GM12878 (cell line): Measurements from ENCODE around the gene TRIM41. TPM values are rescaled to one million over a fixed set of nuclear protein-coding genes. Genes with fewer than 3 reads are reported as not detected.

Source experiments
- ATAC-seq: fragments of 200-7000 bp; cut with Tn5 transposase; 3 replicates; pipeline ENCODE4 v1.9.1; 2020; ENCODE audit warnings: mild to moderate bottlenecking, moderate library complexity
- BruUV-seq: library from RNA; stranded (reverse); fragments of 400-500 nt; replicated peaks from 2 replicates; lab custom pipeline; 2021; lab: Mats Ljungman, UMichigan
- CTCF ChIA-PET: fragments of 300-600 bp; sonication (Branson Sonifier 250); formaldehyde crosslinking; extraction: SDS; loops from one replicate; lab custom pipeline; 2021; ENCODE audit warnings: inconsistent platforms; lab: Yijun Ruan, JAX
- POLR2A ChIA-PET: fragments of 350-600 bp; formaldehyde crosslinking; extraction: SDS; loops from one replicate; lab custom pipeline; 2021; ENCODE audit warnings: inconsistent platforms; lab: Charles Lee
- RAD21 ChIA-PET: fragments of 300-600 bp; sonication (Branson Sonifier 250); formaldehyde crosslinking; loops from one replicate; lab custom pipeline; 2023; ENCODE audit warnings: antibody characterized with exemption; ENCODE audit not compliant: unreplicated experiment; lab: Charles Lee
- SMC1A ChIA-PET: fragments of 300-600 bp; sonication (Branson Sonifier 250); formaldehyde crosslinking; loops from one replicate; lab custom pipeline; 2023; ENCODE audit not compliant: unreplicated experiment, uncharacterized antibody; lab: Charles Lee
- DNase-seq: peaks from one replicate; pipeline ENCODE4 v3.0.0-alpha.2; 2011; ENCODE audit warnings: low read depth, low spot score
- FAIRE-seq: peaks from 3 replicates; lab custom pipeline; 2011; peaks lifted over from hg19 to GRCh38; lab: Jason Lieb, UNC
- H2AFZ ChIP-seq: 2 replicates; pipeline ENCODE4 v1.6.0; 2011; ENCODE audit warnings: low read depth, low read length, control low read depth; ENCODE audit not compliant: control insufficient read depth
- H3K27ac ChIP-seq: 2 replicates; pipeline ENCODE4 v1.5.1; 2011; ENCODE audit warnings: control low read depth; ENCODE audit not compliant: control insufficient read depth, insufficient read depth
- H3K27me3 ChIP-seq, 2 experiments: replicated peaks in 1 of 2; 2 replicates each; pipeline versions ENCODE4 v1.6.0 to v1.6.1; 2011; ENCODE audit warnings: low read length in 1 of 2; ENCODE audit not compliant: control insufficient read depth in 2 of 2, insufficient read depth in 2 of 2
- H3K36me3 ChIP-seq, 2 experiments: 2 replicates each; pipeline ENCODE4 v1.5.1; 2011; ENCODE audit warnings: low read length in 1 of 2; ENCODE audit not compliant: control insufficient read depth in 2 of 2, insufficient read depth in 2 of 2
- H3K4me1 ChIP-seq: 2 replicates; pipeline ENCODE4 v1.6.1; 2011; ENCODE audit warnings: mild to moderate bottlenecking, low read length, moderate library complexity, mixed read lengths; ENCODE audit not compliant: control insufficient read depth, insufficient read depth
- H3K4me2 ChIP-seq: 2 replicates; pipeline ENCODE4 v1.6.0; 2011; ENCODE audit warnings: control low read depth; ENCODE audit not compliant: control insufficient read depth, insufficient read depth
- H3K4me3 ChIP-seq: fragments of 200-600 bp; sonication (generic); 2 replicates; pipeline ENCODE4 v1.5.1; 2016
- H3K79me2 ChIP-seq: 2 replicates; pipeline ENCODE4 v1.6.0; 2011; ENCODE audit warnings: low read length; ENCODE audit not compliant: control insufficient read depth, insufficient read depth
- H3K9ac ChIP-seq: 2 replicates; pipeline ENCODE4 v1.8.0; 2011; ENCODE audit warnings: low read length, control low read depth, mixed read lengths; ENCODE audit not compliant: control insufficient read depth, insufficient read depth
- H3K9me3 ChIP-seq: replicated peaks from 3 replicates; pipeline ENCODE4 v1.5.1; 2011; ENCODE audit warnings: mild to moderate bottlenecking, low read length; ENCODE audit not compliant: control insufficient read depth, insufficient read depth
- H4K20me1 ChIP-seq: 2 replicates; pipeline ENCODE4 v1.6.0; 2011; ENCODE audit not compliant: control insufficient read depth, insufficient read depth
- ATF7 ChIP-seq: fragments of 450-650 bp; IDR thresholded peaks from 2 replicates; pipeline ENCODE4 v1.6.1; 2016; ENCODE audit warnings: low read depth, mild to moderate bottlenecking
- CHD1 ChIP-seq: IDR thresholded peaks from 2 replicates; pipeline ENCODE4 v1.6.1; 2012; ENCODE audit warnings: low read depth, low read length, improper control_type of control experiment
- CREM ChIP-seq: IDR thresholded peaks from 2 replicates; pipeline ENCODE4 v1.6.1; 2014; ENCODE audit warnings: antibody characterized with exemption, low read depth
- CUX1 ChIP-seq: IDR thresholded peaks from 2 replicates; pipeline ENCODE4 v1.6.1; 2012; ENCODE audit warnings: improper control_type of control experiment, low read depth, low read length; ENCODE audit not compliant: insufficient replicate concordance
- ETV6 ChIP-seq, 2 experiments: fragments of 450-650 bp in 1 of 2; IDR thresholded peaks in 1 of 2; conservative IDR thresholded peaks in 1 of 2; 2 replicates each; pipeline ENCODE4 v1.6.1; 2014; ENCODE audit warnings: antibody characterized with exemption in 1 of 2, borderline replicate concordance in 1 of 2, low read depth in 1 of 2, mild to moderate bottlenecking in 1 of 2, moderate library complexity in 1 of 2
- EZH2 ChIP-seq: IDR thresholded peaks from 2 replicates; pipeline ENCODE4 v1.6.1; 2012; ENCODE audit warnings: low read depth, mild to moderate bottlenecking, control low read depth, inconsistent platforms, low read length, borderline replicate concordance; ENCODE audit not compliant: control insufficient read depth
- FOXM1 ChIP-seq: IDR thresholded peaks from 2 replicates; pipeline ENCODE4 v1.6.1; 2012; ENCODE audit warnings: low read depth, mild to moderate bottlenecking, inconsistent platforms, low read length, moderate library complexity
- IKZF1 ChIP-seq: fragments of 450-650 bp; conservative IDR thresholded peaks from 2 replicates; pipeline ENCODE4 v1.6.1; 2017; ENCODE audit warnings: antibody characterized with exemption, mild to moderate bottlenecking
- IRF3 ChIP-seq: fragments of 450-650 bp; IDR thresholded peaks from 2 replicates; pipeline ENCODE4 v1.6.1; 2014; ENCODE audit warnings: mild to moderate bottlenecking
- IRF4 ChIP-seq: IDR thresholded peaks from 2 replicates; pipeline ENCODE4 v1.6.1; 2011; ENCODE audit warnings: low read depth, low read length
- MEF2B ChIP-seq: fragments of 450-650 bp; IDR thresholded peaks from 2 replicates; pipeline ENCODE4 v1.6.1; 2018; ENCODE audit warnings: mild to moderate bottlenecking, moderate library complexity; ENCODE audit not compliant: partially characterized antibody, poor library complexity, severe bottlenecking
- POLR2AphosphoS2 ChIP-seq: IDR thresholded peaks from 2 replicates; pipeline ENCODE4 v1.6.1; 2011; ENCODE audit warnings: low read depth, mild to moderate bottlenecking, low read length, improper control_type of control experiment, moderate library complexity
- RAD21 ChIP-seq: IDR thresholded peaks from 2 replicates; pipeline ENCODE4 v1.6.1; 2011; ENCODE audit warnings: mild to moderate bottlenecking, low read depth, low read length, moderate library complexity; ENCODE audit not compliant: insufficient read depth
- SKIL ChIP-seq: fragments of 450-650 bp; IDR thresholded peaks from 2 replicates; pipeline ENCODE4 v1.6.1; 2017; ENCODE audit warnings: mild to moderate bottlenecking, low read depth, inconsistent platforms; ENCODE audit not compliant: poor library complexity, severe bottlenecking
- YBX1 ChIP-seq: fragments of 450-650 bp; IDR thresholded peaks from 2 replicates; pipeline ENCODE4 v1.6.1; 2016; ENCODE audit warnings: antibody characterized with exemption
- WGBS: methylation state at CpG from one replicate; pipeline ENCODE4 v1.1.6; 2016; ENCODE audit warnings: low lambda C conversion rate; ENCODE audit not compliant: insufficient replicate concordance, insufficient coverage; ENCODE audit errors: missing lambda C conversion rate; 5-methylcytosine and 5-hydroxymethylcytosine counted together
- in situ Hi-C: fragments of 300-500 bp; cut with MboI; formaldehyde crosslinking; loops from 9 replicates; pipeline ENCODE4 v1.14.3; 2018; ENCODE audit warnings: mixed read lengths
- intact Hi-C: fragments of 100-400 bp; cut with micrococcal nuclease; formaldehyde crosslinking; loops from one replicate; pipeline ENCODE4 v1.14.2; 2022; ENCODE audit not compliant: unreplicated experiment
- polyA plus RNA-seq, 11 experiments: library from polyadenylated mRNA; depleted of rRNA in 4 of 11; unstranded in 6 of 11; stranded (reverse) in 5 of 11; fragments of >200 nt; fragmentation: Nextera tagmentation in 4 of 11; fragmentation: Illumina TruSeq in 1 of 11; extraction: Ambion mirVana in 4 of 11; extraction: Trizol in 1 of 11; gene quantifications; 1 replicate in 1 of 11; 2 replicates in 10 of 11; pipeline versions ENCODE4 v1.2.1 to v1.2.3, GENCODE V29; 2011 to 2016; ENCODE audit warnings: inconsistent platforms in 2 of 11, missing spikeins in 2 of 11, low read depth in 1 of 11
- total RNA-seq, 4 experiments: library from RNA; depleted of rRNA in 3 of 4; stranded (reverse); fragments of >200 nt in 3 of 4; fragmentation: Illumina TruSeq in 1 of 4; extraction: Trizol in 1 of 4; gene quantifications; 2 replicates each; pipeline versions ENCODE4 v1.2.1 to v1.2.3, GENCODE V29; 2013 to 2021

The TRIM41 gene
- total and polyA plus RNA-seq, 10 of the 15 experiments (the other 5 are each of a cell fraction or from before 2014, with no cell fraction given), result 1.0 to 28.9 (median 10.6) TPM

DNA sequence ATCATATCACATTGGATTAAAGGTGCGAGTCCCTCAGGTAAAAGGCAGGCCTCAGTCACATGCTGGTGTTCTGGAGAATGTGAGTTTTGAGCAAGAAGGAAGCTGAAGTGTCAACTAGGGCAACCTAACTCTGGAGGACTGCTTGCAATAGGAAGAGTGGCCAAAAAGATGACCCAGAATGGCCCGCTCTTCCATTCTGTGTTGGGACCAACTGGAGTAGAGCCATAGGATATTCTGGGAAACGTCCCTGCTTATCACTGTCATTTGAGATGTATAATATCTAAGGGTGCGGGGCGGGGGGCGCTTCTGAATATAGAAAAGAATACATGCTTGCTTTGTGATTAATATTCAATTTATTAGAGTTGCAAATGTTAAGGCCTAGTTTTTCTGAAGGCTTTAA lies 11.0 kb upstream of the TRIM41 start:
- RAD21 ChIA-PET, result no interaction called here
- POLR2A ChIA-PET, result interaction anchor here (0.6 to 1.2 kb wide), 2 partner anchors 13 to 40 kb away, joined by 4 to 5 read pairs; no protein-coding TSS in a partner anchor
- no peak overlapping the region for H3K4me3 ChIP-seq
- ATAC-seq, result no peak
- no peak overlapping the region for H3K4me2 ChIP-seq
- H2AFZ ChIP-seq, result no peak overlapping the region; the same call in 1 of the 2 replicates
- no peaks in the 10 kb centered on the region for H3K4me1 ChIP-seq
- intact Hi-C loops (no loop called here), in situ Hi-C loops (no loop called here)
- H3K27me3 ChIP-seq, result no peaks in the 10 kb centered on the region
- no peaks in the 10 kb centered on the region for H4K20me1 ChIP-seq
- WGBS, result 73% methylated on average over 6 of the region's 6 CpGs
- no peak for FAIRE-seq
- CTCF ChIA-PET, result interaction anchor here (1.7 kb wide), 1 partner anchor 27 kb away, joined by 5 read pairs; no protein-coding TSS in a partner anchor
- no peak overlapping the region for H3K27ac ChIP-seq
- DNase-seq, result no peak
- H3K9me3 ChIP-seq, result no peaks in the 10 kb centered on the region
- no peak overlapping the region for H3K9ac ChIP-seq
- no peaks in the 10 kb centered on the region for H3K79me2 ChIP-seq
- no peak for TF ChIP-seq RAD21
- no peak for TF ChIP-seq EZH2
- TF ChIP-seq IRF4, result no peak
- TF ChIP-seq ATF7, result no peak
- no peak for TF ChIP-seq IKZF1
- TF ChIP-seq ETV6 (conservative IDR thresholded peaks at IDR 0.05 in 1 of 2, IDR thresholded peaks at IDR 0.05 in 1 of 2; ENCODE audit: borderline replicate concordance in 1 of 2, low read depth in 1 of 2), result no peak
- no peak for TF ChIP-seq IRF3
- TF ChIP-seq FOXM1, result no peak
- no peak for TF ChIP-seq CHD1
- no peak for TF ChIP-seq SKIL
- TF ChIP-seq CREM, result no peak
- TF ChIP-seq CUX1, result no peak
- no peak for TF ChIP-seq POLR2AphosphoS2
- no peak for TF ChIP-seq YBX1
- TF ChIP-seq MEF2B, result no peak
- BruUV-seq, result no TSS peak
- H3K36me3 ChIP-seq, result no peaks in the 10 kb centered on the region
- SMC1A ChIA-PET, result no interaction called here
